ENCODE measurements around the gene MYL5.
"Not testable (repeated sequence)": the region's sequence is repeated elsewhere in the genome, so short reads cannot be mapped to it uniquely, and the experiment has no call there.

The MYL5 gene

GRCh38 chr4:633406-633805, 40.9 kb upstream of the MYL5 start:
- no peaks in the 10 kb centered on the region for H3K36me3 Mint-ChIP-seq
- CTCF ChIA-PET, result no interaction called here
- H3K4me3 Mint-ChIP-seq, result no peak overlapping the region
- H3K27me3 Mint-ChIP-seq, result no peaks in the 10 kb centered on the region
- H3K9me3 Mint-ChIP-seq, result peaks cover 23% of the 10 kb centered on the region
- H3K4me1 Mint-ChIP-seq, result no peaks in the 10 kb centered on the region
- DNase-seq, result no peak
- H3K27ac Mint-ChIP-seq, result no peak overlapping the region

- Mint-ChIP-seq H3K4me1 (no peaks in the 10 kb centered on the region), H3K4me3 (no peak overlapping the region), H3K9me3 (peaks cover 23% of the 10 kb centered on the region), H3K27me3 (no peaks in the 10 kb centered on the region), H3K36me3 (no peaks in the 10 kb centered on the region), H3K27ac (no peak overlapping the region)
- DNase-seq, result no peak
- CTCF ChIA-PET, result no interaction called here
Observed at GRCh38 chr4:633976-634598, 40.3 kb upstream of the MYL5 start.

GRCh38 chr4:634599-634985, 39.8 kb upstream of the MYL5 start:
- H3K4me1 Mint-ChIP-seq, result no peaks in the 10 kb centered on the region
- H3K27ac Mint-ChIP-seq, result no peak overlapping the region
- H3K36me3 Mint-ChIP-seq, result no peaks in the 10 kb centered on the region
- H3K27me3 Mint-ChIP-seq, result no peaks in the 10 kb centered on the region
- no peak overlapping the region for H3K4me3 Mint-ChIP-seq
- peaks cover 23% of the 10 kb centered on the region for H3K9me3 Mint-ChIP-seq
- CTCF ChIA-PET, result no interaction called here
- DNase-seq, result no peak

GRCh38 chr4:635066-635835, 39.1 kb upstream of the MYL5 start:
- H3K36me3 Mint-ChIP-seq, H3K27me3 Mint-ChIP-seq, DNase-seq, CTCF ChIA-PET, H3K27ac Mint-ChIP-seq, H3K4me3 Mint-ChIP-seq, H3K4me1 Mint-ChIP-seq: not testable (repeated sequence)
- H3K9me3 Mint-ChIP-seq, result peaks cover 23% of the 10 kb centered on the region

GRCh38 chr4:635851-636627, 38.3 kb upstream of the MYL5 start:
- H3K27me3 Mint-ChIP-seq, result no peaks in the 10 kb centered on the region
- CTCF ChIA-PET, result no interaction called here
- DNase-seq, result no peak
- no peak overlapping the region for H3K4me3 Mint-ChIP-seq
- no peak overlapping the region for H3K27ac Mint-ChIP-seq
- no peaks in the 10 kb centered on the region for H3K36me3 Mint-ChIP-seq
- H3K4me1 Mint-ChIP-seq, result no peaks in the 10 kb centered on the region
- peaks cover 19% of the 10 kb centered on the region for H3K9me3 Mint-ChIP-seq

- no peaks in the 10 kb centered on the region for H3K36me3 Mint-ChIP-seq
- H3K27ac Mint-ChIP-seq, result no peak overlapping the region
Observed at GRCh38 chr4:636628-637159, 37.6 kb upstream of the MYL5 start.

GRCh38 chr4:637536-638280, 36.6 kb upstream of the MYL5 start:
- Mint-ChIP-seq H3K27ac (no peak overlapping the region), H3K4me3 (no peak overlapping the region), H3K36me3 (no peaks in the 10 kb centered on the region), H3K9me3 (peaks cover 4% of the 10 kb centered on the region), H3K27me3 (no peaks in the 10 kb centered on the region), H3K4me1 (no peaks in the 10 kb centered on the region)
- no peak for DNase-seq
- CTCF ChIA-PET, result no interaction called here

More at GRCh38 chr4:636628-637159, 37.6 kb upstream of the MYL5 start:
- Mint-ChIP-seq H3K27me3 (no peaks in the 10 kb centered on the region), H3K4me3 (no peak overlapping the region), H3K4me1 (no peaks in the 10 kb centered on the region), H3K9me3 (peaks cover 14% of the 10 kb centered on the region)
- CTCF ChIA-PET, result no interaction called here
- DNase-seq, result no peak

- H3K4me3 Mint-ChIP-seq, CTCF ChIA-PET, H3K36me3 Mint-ChIP-seq, DNase-seq, H3K27me3 Mint-ChIP-seq, H3K4me1 Mint-ChIP-seq, H3K27ac Mint-ChIP-seq: not testable (repeated sequence)
- peaks cover 12% of the 10 kb centered on the region for H3K9me3 Mint-ChIP-seq
Observed at GRCh38 chr4:642366-642765, 32.0 kb upstream of the MYL5 start.

- H3K4me3 Mint-ChIP-seq, result peak overlapping the region; percentile 64
- H3K27ac Mint-ChIP-seq, result peak overlapping the region; percentile 56
- no peak for DNase-seq
- peaks cover 11% of the 10 kb centered on the region for H3K9me3 Mint-ChIP-seq
- peaks cover 5% of the 10 kb centered on the region for H3K36me3 Mint-ChIP-seq
- peaks cover 19% of the 10 kb centered on the region for H3K27me3 Mint-ChIP-seq
- CTCF ChIA-PET, result no interaction called here
- H3K4me1 Mint-ChIP-seq, result peaks cover 5% of the 10 kb centered on the region
Observed at GRCh38 chr4:646460-646859, 27.9 kb upstream of the MYL5 start.

GRCh38 chr4:647481-647880, 26.9 kb upstream of the MYL5 start:
- no peak for DNase-seq
- Mint-ChIP-seq H3K9me3 (peaks cover 11% of the 10 kb centered on the region), H3K27me3 (peaks cover 28% of the 10 kb centered on the region), H3K27ac (no peak overlapping the region), H3K4me3 (no peak overlapping the region), H3K36me3 (peaks cover 5% of the 10 kb centered on the region), H3K4me1 (peaks cover 5% of the 10 kb centered on the region)
- CTCF ChIA-PET, result no interaction called here

GRCh38 chr4:648579-649292, 25.6 kb upstream of the MYL5 start:
- peaks cover 11% of the 10 kb centered on the region for H3K9me3 Mint-ChIP-seq
- CTCF ChIA-PET, result no interaction called here
- no peak overlapping the region for H3K4me3 Mint-ChIP-seq
- peaks cover 5% of the 10 kb centered on the region for H3K4me1 Mint-ChIP-seq
- peaks cover 5% of the 10 kb centered on the region for H3K36me3 Mint-ChIP-seq
- no peak overlapping the region for H3K27ac Mint-ChIP-seq
- H3K27me3 Mint-ChIP-seq, result peaks cover 28% of the 10 kb centered on the region
- no peak for DNase-seq

GRCh38 chr4:649293-649625, 25.1 kb upstream of the MYL5 start:
- Mint-ChIP-seq H3K27me3 (peaks cover 28% of the 10 kb centered on the region), H3K4me1 (peaks cover 5% of the 10 kb centered on the region), H3K27ac (no peak overlapping the region), H3K4me3 (no peak overlapping the region), H3K36me3 (peaks cover 5% of the 10 kb centered on the region), H3K9me3 (peaks cover 11% of the 10 kb centered on the region)
- no peak for DNase-seq
- CTCF ChIA-PET, result no interaction called here

- CTCF ChIA-PET, result no interaction called here
- H3K27ac Mint-ChIP-seq, result no peak overlapping the region
- peaks cover 9% of the 10 kb centered on the region for H3K9me3 Mint-ChIP-seq
- no peak for DNase-seq
- peaks cover 5% of the 10 kb centered on the region for H3K4me1 Mint-ChIP-seq
- H3K27me3 Mint-ChIP-seq, result peaks cover 28% of the 10 kb centered on the region
- H3K4me3 Mint-ChIP-seq, result no peak overlapping the region
- peaks cover 5% of the 10 kb centered on the region for H3K36me3 Mint-ChIP-seq
Observed at GRCh38 chr4:649751-650310, 24.5 kb upstream of the MYL5 start.
